GM19395 (cell line): ENCODE measurements around the gene SUGCT.

ENCODE experiments used
- ATAC-seq: cut with Tn5 transposase; IDR thresholded peaks from one replicate; pipeline ENCODE4 v1.9.1; 2021; ENCODE audit warnings: mild to moderate bottlenecking, moderate library complexity; ENCODE audit not compliant: unreplicated experiment

The SUGCT gene

DNA sequence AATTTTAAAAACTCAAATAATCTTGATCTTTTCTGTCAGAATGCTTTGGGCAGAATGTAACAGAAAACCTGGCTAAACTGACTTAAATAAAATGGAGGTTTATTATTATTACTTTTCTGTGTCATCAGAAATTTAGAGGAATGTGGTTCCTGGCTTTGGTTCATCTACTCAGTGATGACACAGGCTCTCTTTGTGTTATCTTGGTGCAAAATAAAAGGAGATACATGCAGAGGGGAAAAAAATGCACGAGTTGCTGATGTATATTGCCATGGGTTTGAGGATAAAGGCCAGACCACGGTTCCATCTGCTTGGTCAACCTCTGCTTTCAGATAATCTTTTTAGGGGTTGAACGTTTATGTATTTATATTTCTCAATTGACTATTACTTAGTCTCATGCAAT is 181.4 kb downstream of the SUGCT start:
- no peak for ATAC-seq

GRCh38 chr7:40324914-40325313 is 190.1 kb downstream of the SUGCT start:
- ATAC-seq, result no peak

DNA sequence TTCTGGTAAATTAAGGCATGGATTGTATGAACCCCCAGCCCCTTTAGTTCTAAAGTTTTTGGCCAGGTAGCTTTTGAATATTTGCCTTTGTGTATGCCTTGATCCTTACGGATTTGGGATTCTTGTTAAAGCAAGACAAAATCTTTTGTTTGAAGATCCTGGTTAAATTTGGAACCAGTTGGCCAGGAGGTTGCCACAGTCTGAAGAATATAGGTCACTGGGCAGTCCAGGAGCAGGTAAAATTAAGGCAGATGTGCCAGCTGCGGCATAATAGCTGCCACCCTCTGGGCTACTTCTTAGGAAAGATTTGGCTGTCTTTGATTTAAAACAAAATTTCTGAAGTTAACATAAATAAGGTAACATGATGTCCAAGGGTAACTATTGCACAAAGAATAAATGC is 192.3 kb downstream of the SUGCT start:
- ATAC-seq, result no peak

- ATAC-seq, result no peak
These were observed 193.1 kb downstream of the SUGCT start for GRCh38 chr7:40327873-40328272.

DNA sequence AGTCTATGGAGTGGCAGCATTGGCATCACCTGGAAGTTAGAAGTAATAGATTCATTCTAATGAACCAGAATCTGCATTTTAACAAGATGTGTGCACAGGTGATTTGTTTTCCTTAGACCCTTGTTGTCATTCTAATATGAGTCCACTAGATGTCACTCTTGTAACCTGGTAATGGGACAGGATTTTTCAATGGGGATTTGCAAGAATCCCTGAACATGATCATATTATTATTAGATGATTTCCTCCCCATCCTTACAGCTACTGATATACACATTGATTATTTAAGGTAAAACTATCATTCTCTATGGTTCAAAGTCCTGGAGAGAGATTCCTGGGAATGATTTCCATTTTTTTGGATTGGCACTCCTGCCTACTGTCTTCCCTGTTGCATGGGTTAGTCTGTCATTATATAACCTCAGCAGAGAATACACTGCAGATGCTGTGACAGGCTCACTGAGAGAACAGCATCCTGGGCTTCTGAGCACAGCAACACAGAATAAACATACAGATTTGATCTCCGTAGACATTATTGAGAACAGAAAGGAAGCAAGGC is 194.9 kb downstream of the SUGCT start:
- peak; percentile 74 for ATAC-seq

GRCh38 chr7:40330408-40330807 is 195.6 kb downstream of the SUGCT start:
- ATAC-seq, result no peak

DNA sequence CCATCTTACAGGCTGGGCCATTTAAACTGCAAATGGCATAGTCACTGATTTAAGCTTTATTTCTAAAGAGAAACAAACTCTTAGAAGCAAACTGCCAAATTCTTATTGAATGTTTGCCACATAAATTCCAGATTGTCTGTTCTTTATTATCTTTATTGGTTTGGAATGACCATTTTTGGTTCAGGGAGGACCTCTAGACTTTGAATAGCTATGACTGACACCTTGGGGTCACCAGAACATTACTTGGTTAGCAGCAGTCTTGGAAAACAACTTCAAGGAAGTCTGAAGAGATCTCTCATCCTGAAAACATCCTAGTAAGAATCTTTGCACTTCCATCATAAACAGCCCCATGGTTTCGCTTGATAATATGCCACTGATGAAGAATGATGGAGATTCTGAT is 197.1 kb downstream of the SUGCT start:
- ATAC-seq, result no peak

DNA sequence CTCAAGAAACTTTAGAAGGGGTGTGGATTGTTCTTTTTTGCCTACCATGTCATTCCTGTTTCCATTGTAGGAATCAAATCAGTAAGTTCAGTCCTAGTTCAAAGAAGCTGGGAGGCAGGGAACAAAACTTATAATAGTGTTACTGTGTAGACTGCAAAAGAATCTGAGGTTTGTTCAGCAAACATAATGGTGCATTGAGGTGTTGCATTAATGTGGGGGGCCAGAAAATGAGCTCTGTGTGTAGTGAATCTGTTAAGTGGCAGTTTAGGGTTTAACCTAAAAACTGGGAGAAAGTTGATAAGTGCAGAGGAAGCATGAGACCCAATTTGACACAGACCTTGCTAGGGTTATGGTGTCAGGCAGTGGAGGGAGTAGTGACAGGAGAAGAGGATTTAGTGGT is 197.7 kb downstream of the SUGCT start:
- no peak for ATAC-seq

GRCh38 chr7:40341836-40342235 is 207.0 kb downstream of the SUGCT start:
- no peak for ATAC-seq

DNA sequence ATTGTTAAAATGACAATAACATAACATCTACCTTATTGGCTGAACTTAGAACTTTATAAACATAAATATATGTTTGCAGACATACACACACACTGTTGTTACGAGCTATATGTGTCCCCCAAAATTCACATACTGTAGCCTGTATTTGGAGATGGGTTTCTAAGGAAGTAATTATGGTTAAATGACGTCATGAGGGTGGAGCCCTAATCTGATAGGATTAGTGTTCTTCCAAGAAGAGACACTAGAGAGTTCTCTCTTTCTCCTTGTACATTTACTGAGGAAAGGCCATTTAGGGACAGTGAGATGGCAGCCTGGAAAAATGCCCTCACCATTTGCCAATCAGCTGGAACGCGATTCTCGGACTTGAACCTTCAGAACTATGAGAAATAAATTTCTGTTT is 211.7 kb downstream of the SUGCT start:
- no peak for ATAC-seq

- no peak for ATAC-seq
These were observed 213.4 kb downstream of the SUGCT start for GRCh38 chr7:40348126-40348728.

DNA sequence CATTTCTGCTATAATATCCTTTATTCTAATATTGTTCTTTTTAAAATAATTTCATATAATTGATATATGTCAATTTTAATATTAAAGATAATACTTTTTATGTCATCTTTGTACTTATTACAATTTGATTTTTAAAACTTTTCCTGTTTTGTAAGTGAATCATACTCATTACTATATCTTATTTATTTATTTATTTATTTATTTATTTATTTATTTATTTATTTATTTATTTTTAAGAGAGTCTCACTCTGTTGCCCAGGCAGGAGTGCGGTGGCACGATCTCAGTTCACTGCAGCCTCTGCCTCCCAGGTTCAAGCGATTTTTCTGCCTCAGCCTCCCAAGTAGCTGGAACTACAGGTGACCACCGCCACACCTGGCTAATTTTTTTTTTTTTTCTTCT is 215.3 kb downstream of the SUGCT start:
- ATAC-seq, result no peak

DNA sequence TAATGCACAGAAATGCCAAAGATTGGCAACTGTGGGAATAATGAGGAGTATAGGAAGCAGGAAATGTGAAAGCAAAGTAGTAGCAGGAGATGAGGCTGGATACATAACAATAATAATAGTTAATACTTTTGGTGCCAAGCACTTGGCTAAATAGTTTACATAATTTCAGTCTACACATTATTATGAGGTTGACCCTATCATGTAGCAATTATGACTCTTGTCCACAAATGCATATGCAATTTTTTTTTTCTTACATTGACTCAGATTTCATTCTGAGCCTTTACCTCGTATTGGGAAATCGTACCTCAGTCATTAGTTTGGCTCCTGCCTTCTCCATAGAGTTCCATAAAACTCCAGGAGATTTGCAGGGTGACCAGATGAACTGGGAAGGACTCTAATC is 219.9 kb downstream of the SUGCT start:
- ATAC-seq, result no peak

DNA sequence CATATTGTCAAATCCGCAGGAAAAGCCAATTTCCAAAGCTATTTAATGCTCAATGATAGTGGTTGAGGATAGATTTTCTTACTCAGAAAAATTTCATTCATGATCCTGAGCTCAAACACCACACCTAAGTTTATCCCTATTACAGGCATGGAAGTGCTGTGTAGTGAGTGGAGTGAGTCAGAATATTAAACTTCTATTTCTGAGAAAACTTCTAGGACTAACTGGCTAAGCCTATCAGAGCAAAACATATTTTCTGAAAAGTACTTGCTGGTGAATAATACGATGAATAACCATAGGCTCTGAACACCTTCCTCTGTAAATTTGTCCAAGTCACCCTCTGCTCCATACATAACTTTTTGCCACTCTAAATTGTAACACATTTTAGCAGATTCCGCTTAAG is 221.5 kb downstream of the SUGCT start:
- no peak for ATAC-seq

GRCh38 chr7:40356871-40357709 is 222.3 kb downstream of the SUGCT start:
- no peak for ATAC-seq

- ATAC-seq, result no peak
These were observed 235.0 kb downstream of the SUGCT start for GRCh38 chr7:40369641-40370277.

- no peak for ATAC-seq
These were observed 237.1 kb downstream of the SUGCT start for GRCh38 chr7:40371806-40372440.

GRCh38 chr7:40374575-40374974 is 239.8 kb downstream of the SUGCT start:
- ATAC-seq, result no peak

DNA sequence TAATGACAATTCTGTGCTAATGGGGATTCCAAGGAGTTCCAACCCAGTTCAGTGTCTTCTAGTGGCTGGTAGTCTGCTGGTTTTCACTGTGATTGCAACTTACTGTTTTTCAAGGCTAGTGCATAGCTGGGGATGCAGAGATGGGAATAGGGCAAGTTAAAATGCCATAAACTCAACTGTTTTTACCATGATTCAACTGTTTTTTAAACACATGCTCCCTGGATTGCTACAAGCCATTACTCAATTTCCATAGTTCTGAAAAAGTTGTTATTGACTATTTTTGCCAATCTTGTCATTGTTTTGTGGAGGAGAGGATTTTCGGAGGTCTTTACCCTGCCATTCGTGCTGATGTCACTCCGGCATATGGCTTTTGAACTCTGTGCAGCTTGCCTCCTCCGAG is 245.3 kb downstream of the SUGCT start:
- ATAC-seq, result no peak

DNA sequence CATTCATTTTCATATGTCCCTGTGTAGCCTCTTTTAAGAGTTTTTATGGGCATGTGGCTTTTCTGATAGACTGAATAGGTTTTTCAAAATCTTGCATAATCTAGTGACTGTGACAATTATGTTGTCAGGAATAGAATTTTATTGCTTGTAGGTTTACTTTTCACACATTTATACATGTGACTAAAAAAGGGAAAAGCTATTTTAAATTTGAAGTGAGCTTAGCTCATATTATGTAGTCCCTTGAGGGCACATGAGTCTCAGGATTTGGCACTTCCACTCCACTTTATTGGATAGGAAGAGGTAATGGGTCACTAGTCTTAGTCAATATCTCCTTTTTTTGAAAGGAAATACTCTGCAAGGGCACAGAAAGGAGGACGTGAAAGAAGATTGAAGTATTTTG is 247.3 kb downstream of the SUGCT start:
- ATAC-seq, result no peak

- no peak for ATAC-seq
These were observed 258.9 kb downstream of the SUGCT start for GRCh38 chr7:40393660-40394059.
